Caco-2 (cell line): ENCODE measurements around the gene PMAIP1. TPM values are rescaled to one million over a fixed set of nuclear protein-coding genes. Genes with fewer than 3 reads are reported as not detected.

Source experiments
- BruUV-seq: library from RNA; stranded (reverse); fragments of 400-500 nt; replicated peaks from 2 replicates; lab custom pipeline; 2021; lab: Mats Ljungman, UMichigan
- CTCF ChIA-PET: fragments of 300-600 bp; sonication (Branson Sonifier 250); formaldehyde crosslinking; loops from one replicate; lab custom pipeline; 2022; ENCODE audit warnings: antibody characterized with exemption; lab: Charles Lee
- POLR2A ChIA-PET: fragments of 300-600 bp; sonication (Branson Sonifier 250); formaldehyde crosslinking; loops from one replicate; lab custom pipeline; 2022; ENCODE audit warnings: antibody characterized with exemption; lab: Charles Lee
- DNase-seq, 2 experiments: peaks; one replicate each; pipeline versions ENCODE4 v3.0.0 to v3.0.0-alpha.2; 2020 to 2022
- H3K27me3 ChIP-seq: replicated peaks from 2 replicates; pipeline ENCODE4 v1.6.0; 2011; ENCODE audit warnings: low read length; ENCODE audit not compliant: control insufficient read depth, insufficient read depth
- H3K36me3 ChIP-seq: 2 replicates; pipeline ENCODE4 v1.5.1; 2011; ENCODE audit warnings: low read length; ENCODE audit not compliant: control insufficient read depth, insufficient read depth
- H3K4me1 ChIP-seq: fragments of 250-450 bp; sonication (Bioruptor Pico); 2 replicates; pipeline ENCODE4 v1.5.1; 2020; ENCODE audit warnings: mild to moderate bottlenecking
- H3K4me3 ChIP-seq: 2 replicates; pipeline ENCODE4 v1.5.1; 2011; ENCODE audit warnings: low read depth, mild to moderate bottlenecking, control low read depth, low read length
- H3K9me3 ChIP-seq: fragments of 250-450 bp; sonication (Bioruptor Pico); 2 replicates; pipeline ENCODE4 v1.5.1; 2020; ENCODE audit warnings: mild to moderate bottlenecking, moderate library complexity
- H3K27ac Mint-ChIP-seq: one replicate; pipeline ENCODE4 v1.8.0; 2022; ENCODE audit warnings: mixed read lengths; ENCODE audit not compliant: unreplicated experiment
- H3K27me3 Mint-ChIP-seq: one replicate; pipeline ENCODE4 v1.8.0; 2022; ENCODE audit warnings: mixed read lengths; ENCODE audit not compliant: insufficient read depth, unreplicated experiment
- H3K36me3 Mint-ChIP-seq: one replicate; pipeline ENCODE4 v1.8.0; 2022; ENCODE audit warnings: mild to moderate bottlenecking, mixed read lengths; ENCODE audit not compliant: insufficient read depth, unreplicated experiment
- H3K4me1 Mint-ChIP-seq: one replicate; pipeline ENCODE4 v1.8.0; 2022; ENCODE audit warnings: low read depth, mixed read lengths; ENCODE audit not compliant: unreplicated experiment
- H3K4me3 Mint-ChIP-seq: one replicate; pipeline ENCODE4 v1.8.0; 2022; ENCODE audit warnings: mild to moderate bottlenecking, moderate library complexity, mixed read lengths; ENCODE audit not compliant: unreplicated experiment
- H3K9me3 Mint-ChIP-seq: one replicate; pipeline ENCODE4 v1.8.0; 2022; ENCODE audit warnings: mixed read lengths; ENCODE audit not compliant: unreplicated experiment
- intact Hi-C: fragments of 100-400 bp; cut with micrococcal nuclease; formaldehyde crosslinking; loops from one replicate; pipeline ENCODE4 v1.10.0; 2022; ENCODE audit not compliant: unreplicated experiment
- total RNA-seq: library from RNA; stranded (reverse); gene quantifications from 2 replicates; pipeline ENCODE4 v1.2.3, GENCODE V29; 2022
- TF ChIP-seq, protein P1 (sequence below), 2 experiments: fragments of 200-600 bp in 1 of 2; IDR thresholded peaks; 1 replicate in 1 of 2; 2 replicates in 1 of 2; pipeline versions ENCODE4 v1.5.1 to v1.8.0; 2011 to 2022; ENCODE audit warnings: antibody characterized with exemption in 1 of 2, control low read depth in 1 of 2, inconsistent platforms in 1 of 2, low read depth in 1 of 2, low read length in 1 of 2, mild to moderate bottlenecking in 1 of 2, moderate library complexity in 1 of 2; ENCODE audit not compliant: insufficient read depth in 1 of 2, severe bottlenecking in 1 of 2, unreplicated experiment in 1 of 2

The PMAIP1 gene
- total RNA-seq, 1 experiment from 2014 or later: 2.3 TPM

DNA sequence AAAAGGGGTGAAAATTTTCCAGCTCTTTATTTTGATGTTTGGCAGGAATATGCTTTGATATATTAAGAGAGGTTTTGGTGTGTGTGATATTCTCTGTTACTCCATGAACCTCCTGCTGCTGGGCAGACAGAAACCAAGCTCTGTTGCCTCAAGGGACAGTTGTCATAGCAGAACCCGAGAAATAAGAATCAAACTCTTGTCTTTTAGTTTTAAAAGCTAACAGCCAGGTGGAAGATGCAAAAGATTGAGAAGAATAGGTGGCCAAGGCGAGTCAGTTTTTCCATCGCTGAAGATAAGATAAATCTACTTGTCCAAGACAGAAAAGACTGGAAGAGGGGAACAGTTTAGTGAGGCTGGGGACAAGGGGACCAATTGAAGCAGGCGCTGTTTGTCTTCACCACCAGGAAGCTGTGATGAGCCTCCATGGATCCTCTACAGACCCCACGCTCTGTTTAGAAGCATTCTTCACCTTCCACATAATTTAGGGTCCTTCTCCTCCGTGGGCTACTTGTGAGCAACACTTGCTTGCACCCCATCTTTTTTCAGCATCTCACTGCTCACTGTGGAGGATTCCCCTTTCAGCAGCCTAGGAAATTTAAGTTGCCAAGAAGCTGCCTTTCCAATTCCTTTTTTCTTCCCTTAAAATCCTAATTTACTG is 23.9 kb downstream of the PMAIP1 start:
- H3K4me3 Mint-ChIP-seq: no peak overlapping the region
- intact Hi-C loops: no loop called here
- H3K27ac Mint-ChIP-seq: no peak overlapping the region
- TF ChIP-seq, protein P1, sequence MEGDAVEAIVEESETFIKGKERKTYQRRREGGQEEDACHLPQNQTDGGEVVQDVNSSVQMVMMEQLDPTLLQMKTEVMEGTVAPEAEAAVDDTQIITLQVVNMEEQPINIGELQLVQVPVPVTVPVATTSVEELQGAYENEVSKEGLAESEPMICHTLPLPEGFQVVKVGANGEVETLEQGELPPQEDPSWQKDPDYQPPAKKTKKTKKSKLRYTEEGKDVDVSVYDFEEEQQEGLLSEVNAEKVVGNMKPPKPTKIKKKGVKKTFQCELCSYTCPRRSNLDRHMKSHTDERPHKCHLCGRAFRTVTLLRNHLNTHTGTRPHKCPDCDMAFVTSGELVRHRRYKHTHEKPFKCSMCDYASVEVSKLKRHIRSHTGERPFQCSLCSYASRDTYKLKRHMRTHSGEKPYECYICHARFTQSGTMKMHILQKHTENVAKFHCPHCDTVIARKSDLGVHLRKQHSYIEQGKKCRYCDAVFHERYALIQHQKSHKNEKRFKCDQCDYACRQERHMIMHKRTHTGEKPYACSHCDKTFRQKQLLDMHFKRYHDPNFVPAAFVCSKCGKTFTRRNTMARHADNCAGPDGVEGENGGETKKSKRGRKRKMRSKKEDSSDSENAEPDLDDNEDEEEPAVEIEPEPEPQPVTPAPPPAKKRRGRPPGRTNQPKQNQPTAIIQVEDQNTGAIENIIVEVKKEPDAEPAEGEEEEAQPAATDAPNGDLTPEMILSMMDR (IDR thresholded peaks at IDR 0.05; ENCODE audit: insufficient read depth in 1 of 2, low read depth in 1 of 2, low read length in 1 of 2, severe bottlenecking in 1 of 2, unreplicated experiment in 1 of 2): no peak
- no peaks in the 10 kb centered on the region for H3K9me3 ChIP-seq
- no peak overlapping the region for H3K4me3 ChIP-seq
- H3K36me3 ChIP-seq: no peaks in the 10 kb centered on the region
- H3K9me3 Mint-ChIP-seq: no peaks in the 10 kb centered on the region
- no TSS peak for BruUV-seq
- ChIA-PET POLR2A (no interaction called here), CTCF (no interaction called here)
- H3K4me1 ChIP-seq: no peaks in the 10 kb centered on the region
- no peaks in the 10 kb centered on the region for H3K27me3 ChIP-seq
- H3K27me3 Mint-ChIP-seq: no peaks in the 10 kb centered on the region
- H3K4me1 Mint-ChIP-seq: no peaks in the 10 kb centered on the region
- no peaks in the 10 kb centered on the region for H3K36me3 Mint-ChIP-seq
- DNase-seq: no peak

DNA sequence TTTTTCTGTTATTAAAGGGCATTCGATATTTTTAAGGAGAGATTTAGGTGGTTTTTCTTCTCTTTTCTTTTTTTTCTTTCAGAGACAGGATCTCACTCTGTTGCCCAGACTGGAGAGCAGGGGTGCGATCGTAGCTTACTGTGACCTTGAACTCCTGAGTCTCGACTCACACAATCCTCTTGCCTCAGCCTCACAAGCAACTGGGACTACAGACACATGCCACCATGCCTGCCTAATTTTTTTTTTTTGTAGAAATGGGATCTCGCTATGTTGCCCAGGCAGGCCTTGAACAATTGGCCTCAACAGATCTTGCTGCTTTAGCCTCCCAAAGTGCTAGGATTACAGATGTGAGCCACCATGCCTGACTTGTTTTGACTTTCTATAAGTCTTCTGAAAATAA is 26.3 kb downstream of the PMAIP1 start:
- no TSS peak for BruUV-seq
- Mint-ChIP-seq H3K4me3 (no peak overlapping the region), H3K4me1 (no peaks in the 10 kb centered on the region), H3K27ac (no peak overlapping the region), H3K27me3 (no peaks in the 10 kb centered on the region), H3K9me3 (no peaks in the 10 kb centered on the region), H3K36me3 (no peaks in the 10 kb centered on the region)
- no peak for DNase-seq
- Histone ChIP-seq H3K27me3 (no peaks in the 10 kb centered on the region), H3K36me3 (no peaks in the 10 kb centered on the region), H3K4me1 (no peaks in the 10 kb centered on the region), H3K9me3 (no peaks in the 10 kb centered on the region), H3K4me3 (no peak overlapping the region)
- ChIA-PET CTCF (no interaction called here), POLR2A (no interaction called here)
- TF ChIP-seq, protein P1 (IDR thresholded peaks at IDR 0.05; ENCODE audit: insufficient read depth in 1 of 2, low read depth in 1 of 2, low read length in 1 of 2, severe bottlenecking in 1 of 2, unreplicated experiment in 1 of 2): no peak
- intact Hi-C loops: no loop called here

DNA sequence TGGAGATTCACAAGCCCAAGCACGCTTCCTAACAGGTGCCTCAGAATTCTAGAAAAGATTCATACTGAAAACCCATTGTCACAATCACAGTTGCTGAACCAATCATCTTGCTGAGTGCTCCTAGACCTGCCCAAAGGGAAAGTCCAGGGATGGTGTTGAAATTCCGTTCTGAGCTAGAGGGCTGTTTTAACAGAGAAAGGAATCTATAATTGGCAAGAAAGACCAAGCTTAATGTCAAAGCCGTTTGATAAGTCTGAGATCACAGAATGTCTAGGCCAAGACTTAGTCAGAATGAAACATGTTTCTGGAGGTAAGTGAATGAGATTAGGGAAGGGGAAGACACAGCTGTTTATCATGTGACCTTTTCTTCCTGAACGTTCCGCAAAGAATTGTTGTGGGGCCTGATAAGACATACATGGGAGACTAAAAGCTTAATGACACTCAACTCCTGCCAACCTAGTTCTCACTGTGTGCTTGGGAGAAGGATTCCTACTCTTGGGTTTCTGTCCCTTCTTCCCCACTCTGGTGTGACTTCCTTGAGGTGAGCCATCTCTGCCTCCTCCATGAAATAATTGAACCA is 27.5 kb downstream of the PMAIP1 start:
- Histone ChIP-seq H3K27me3 (no peaks in the 10 kb centered on the region), H3K4me1 (no peaks in the 10 kb centered on the region), H3K36me3 (no peaks in the 10 kb centered on the region), H3K9me3 (no peaks in the 10 kb centered on the region), H3K4me3 (no peak overlapping the region)
- H3K4me3 Mint-ChIP-seq: no peak overlapping the region
- no peaks in the 10 kb centered on the region for H3K9me3 Mint-ChIP-seq
- no peaks in the 10 kb centered on the region for H3K36me3 Mint-ChIP-seq
- DNase-seq: no peak
- ChIA-PET CTCF (no interaction called here), POLR2A (no interaction called here)
- H3K4me1 Mint-ChIP-seq: no peaks in the 10 kb centered on the region
- TF ChIP-seq, protein P1 (IDR thresholded peaks at IDR 0.05; ENCODE audit: insufficient read depth in 1 of 2, low read depth in 1 of 2, low read length in 1 of 2, severe bottlenecking in 1 of 2, unreplicated experiment in 1 of 2): no peak
- H3K27ac Mint-ChIP-seq: no peak overlapping the region
- H3K27me3 Mint-ChIP-seq: no peaks in the 10 kb centered on the region
- intact Hi-C loops: no loop called here
- no TSS peak for BruUV-seq
